ENCODE results near the gene NUAK1.

NUAK1 gene

DNA sequence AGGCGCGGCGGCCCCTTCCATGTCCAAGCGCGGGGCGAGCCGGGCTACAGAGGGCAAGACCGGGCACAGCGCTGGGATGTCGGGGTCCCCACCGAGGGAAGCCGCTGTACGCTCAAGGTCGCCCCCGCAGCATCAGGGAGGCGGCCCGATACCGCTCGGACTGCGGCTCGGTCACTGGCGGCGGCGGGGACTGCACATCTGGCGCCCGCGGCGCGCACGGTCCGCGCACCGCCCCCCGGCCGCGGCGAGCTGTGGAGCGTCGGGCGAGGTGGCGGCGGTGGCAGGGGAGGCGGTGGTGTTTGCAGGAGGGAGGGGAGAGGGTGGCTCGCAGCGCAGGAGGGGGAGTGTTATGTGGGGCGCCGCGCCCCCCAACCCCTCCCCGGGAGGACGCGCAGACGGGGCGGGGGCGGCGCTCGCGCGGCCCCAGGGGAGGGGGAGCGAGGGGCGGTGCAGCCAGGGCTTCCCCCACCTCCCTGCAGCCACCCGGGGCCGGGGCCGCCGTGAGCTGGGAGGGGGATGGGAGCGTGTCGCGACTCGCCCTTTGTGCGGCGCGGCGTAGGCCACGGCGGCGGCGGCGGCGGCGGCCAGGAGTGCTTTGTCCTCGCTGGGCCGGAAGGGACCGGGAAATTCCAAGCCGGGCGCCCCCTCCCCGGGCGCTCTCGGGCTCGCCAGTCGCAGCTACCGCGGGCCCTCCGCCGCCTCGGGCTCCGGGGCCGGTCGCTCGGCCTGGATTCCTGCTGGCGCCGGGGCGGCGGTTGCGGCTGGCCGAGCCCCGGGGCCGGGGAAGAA lies at the start of gene NUAK1:
Gene NUAK1 (minus strand): TSS at position 322 of the 789 bp plus-strand sequence. CDS start 301 bp downstream, at position 21.
- peak within 1 kb of the TSS; percentile 63 for H3K4me3 Mint-ChIP-seq
- H3K27ac Mint-ChIP-seq, result no peak within 1 kb of the TSS
- peak; percentile 7 for DNase-seq (ENCODE audit: low spot score)
- H3K9me3 Mint-ChIP-seq, result no peaks in the 10 kb centered on the region
- peaks cover 73% of the 10 kb centered on the region for H3K27me3 Mint-ChIP-seq (ENCODE audit: low read depth)
- peaks cover 8% of the 10 kb centered on the region for H3K4me1 Mint-ChIP-seq (ENCODE audit: low read depth)
- H3K36me3 Mint-ChIP-seq (ENCODE audit: low read depth), result no peaks in the 10 kb centered on the region

DNA sequence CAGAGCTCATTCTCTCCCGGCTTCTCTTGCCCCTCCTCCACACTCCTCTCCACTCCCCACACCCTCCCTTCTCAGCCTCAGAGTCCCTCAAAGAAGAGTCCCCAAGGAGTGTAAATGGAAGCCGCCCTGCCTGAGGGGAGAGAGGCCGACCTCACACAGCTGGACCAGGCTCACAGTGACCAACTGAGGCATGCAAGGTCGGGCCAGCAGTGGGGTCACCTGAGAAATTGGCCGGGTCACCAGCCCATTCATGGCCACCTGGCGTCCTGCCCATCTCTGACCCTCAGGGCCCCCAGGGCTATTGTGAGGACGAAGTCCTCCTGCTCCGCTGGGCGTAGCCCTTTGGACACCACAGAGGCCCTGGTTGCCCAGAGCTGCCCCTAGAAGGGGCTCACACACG lies 49.5 kb upstream of the NUAK1 start:
- H3K4me1 Mint-ChIP-seq (ENCODE audit: low read depth), result no peaks in the 10 kb centered on the region
- H3K9me3 Mint-ChIP-seq, result no peaks in the 10 kb centered on the region
- H3K27ac Mint-ChIP-seq, result no peak overlapping the region
- H3K4me3 Mint-ChIP-seq, result no peak overlapping the region
- no peak for DNase-seq (ENCODE audit: low spot score)
- H3K36me3 Mint-ChIP-seq (ENCODE audit: low read depth), result no peaks in the 10 kb centered on the region
- peaks cover 3% of the 10 kb centered on the region for H3K27me3 Mint-ChIP-seq (ENCODE audit: low read depth)

DNA sequence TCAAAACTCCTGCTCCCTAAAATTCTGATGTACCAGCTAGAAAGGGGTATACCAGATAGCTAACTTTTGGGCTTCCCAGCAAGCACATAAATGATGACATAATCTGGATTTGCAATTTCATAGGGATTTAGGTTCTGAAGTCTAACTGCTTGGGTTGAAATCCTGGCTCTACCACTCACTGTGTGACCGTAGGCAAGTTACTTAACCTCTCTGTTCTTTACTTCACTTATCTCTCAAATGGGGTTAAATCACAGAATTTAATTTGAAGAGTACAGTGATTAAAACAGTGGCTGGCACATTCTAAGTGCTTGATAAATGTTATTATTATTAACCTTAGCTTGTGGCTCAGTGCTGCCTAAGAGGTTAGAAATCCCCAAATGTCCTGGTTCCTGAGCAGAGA lies 49.1 kb upstream of the NUAK1 start:
- H3K27ac Mint-ChIP-seq, result no peak overlapping the region
- H3K4me1 Mint-ChIP-seq (ENCODE audit: low read depth), result no peaks in the 10 kb centered on the region
- no peak for DNase-seq (ENCODE audit: low spot score)
- H3K4me3 Mint-ChIP-seq, result no peak overlapping the region
- H3K36me3 Mint-ChIP-seq (ENCODE audit: low read depth), result no peaks in the 10 kb centered on the region
- peaks cover 6% of the 10 kb centered on the region for H3K27me3 Mint-ChIP-seq (ENCODE audit: low read depth)
- no peaks in the 10 kb centered on the region for H3K9me3 Mint-ChIP-seq

DNA sequence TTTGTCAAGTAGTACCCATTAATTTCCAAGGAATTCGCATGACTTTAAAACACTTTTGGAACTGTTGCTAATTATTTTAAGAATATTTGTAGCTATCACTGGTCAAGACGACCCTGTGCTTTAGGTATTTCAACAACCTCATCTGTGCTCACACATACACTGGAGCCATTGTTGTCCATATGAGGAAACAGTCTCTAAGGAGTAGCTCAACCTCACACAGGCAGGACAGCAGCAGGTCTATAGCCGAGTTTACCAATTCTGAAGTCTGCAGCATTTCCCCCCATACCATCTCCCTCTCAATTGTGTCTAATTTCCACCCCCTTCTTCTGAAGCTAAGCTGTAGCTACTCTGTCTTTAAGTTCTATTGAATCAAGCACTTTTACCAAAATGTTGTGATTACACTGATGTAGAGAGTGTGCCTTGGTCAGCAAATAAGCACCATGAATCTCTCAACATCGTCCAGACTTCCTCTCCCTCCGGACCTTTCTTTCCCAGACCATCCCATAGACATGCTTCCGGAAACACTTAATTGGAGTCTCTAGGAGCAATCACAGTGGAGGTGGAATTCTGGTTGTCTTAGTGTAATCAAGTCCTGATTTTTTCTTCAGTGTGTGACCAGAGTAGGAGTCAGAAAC lies 48.5 kb upstream of the NUAK1 start:
- no peaks in the 10 kb centered on the region for H3K9me3 Mint-ChIP-seq
- no peak overlapping the region for H3K27ac Mint-ChIP-seq

DNA sequence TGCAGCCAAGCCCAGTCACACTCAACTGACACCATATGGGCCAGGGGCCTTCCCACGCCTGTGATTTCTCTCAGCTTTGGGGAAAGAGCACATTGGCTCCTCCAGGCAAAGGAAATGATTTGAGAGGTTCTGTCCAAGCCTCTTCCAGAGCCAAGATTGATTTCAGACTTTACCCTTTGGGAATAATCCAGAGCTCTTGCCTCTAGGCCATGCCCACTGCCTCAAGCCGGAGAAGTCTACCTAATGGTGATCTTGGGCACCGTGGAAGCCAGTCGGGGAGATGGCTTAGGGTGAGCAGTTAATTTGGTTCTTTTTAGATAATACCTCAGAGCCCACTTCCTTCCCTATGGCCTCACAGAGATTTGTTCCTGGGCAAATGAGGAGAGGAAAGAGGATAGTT lies 45.0 kb upstream of the NUAK1 start:
- no peak for DNase-seq (ENCODE audit: low spot score)
- no peaks in the 10 kb centered on the region for H3K9me3 Mint-ChIP-seq

More for the DNA sequence above, 48.5 kb upstream of the NUAK1 start:
- no peaks in the 10 kb centered on the region for H3K4me1 Mint-ChIP-seq (ENCODE audit: low read depth)
- no peak for DNase-seq (ENCODE audit: low spot score)
- H3K4me3 Mint-ChIP-seq, result no peak overlapping the region
- H3K36me3 Mint-ChIP-seq (ENCODE audit: low read depth), result no peaks in the 10 kb centered on the region
- H3K27me3 Mint-ChIP-seq (ENCODE audit: low read depth), result peaks cover 6% of the 10 kb centered on the region

DNA sequence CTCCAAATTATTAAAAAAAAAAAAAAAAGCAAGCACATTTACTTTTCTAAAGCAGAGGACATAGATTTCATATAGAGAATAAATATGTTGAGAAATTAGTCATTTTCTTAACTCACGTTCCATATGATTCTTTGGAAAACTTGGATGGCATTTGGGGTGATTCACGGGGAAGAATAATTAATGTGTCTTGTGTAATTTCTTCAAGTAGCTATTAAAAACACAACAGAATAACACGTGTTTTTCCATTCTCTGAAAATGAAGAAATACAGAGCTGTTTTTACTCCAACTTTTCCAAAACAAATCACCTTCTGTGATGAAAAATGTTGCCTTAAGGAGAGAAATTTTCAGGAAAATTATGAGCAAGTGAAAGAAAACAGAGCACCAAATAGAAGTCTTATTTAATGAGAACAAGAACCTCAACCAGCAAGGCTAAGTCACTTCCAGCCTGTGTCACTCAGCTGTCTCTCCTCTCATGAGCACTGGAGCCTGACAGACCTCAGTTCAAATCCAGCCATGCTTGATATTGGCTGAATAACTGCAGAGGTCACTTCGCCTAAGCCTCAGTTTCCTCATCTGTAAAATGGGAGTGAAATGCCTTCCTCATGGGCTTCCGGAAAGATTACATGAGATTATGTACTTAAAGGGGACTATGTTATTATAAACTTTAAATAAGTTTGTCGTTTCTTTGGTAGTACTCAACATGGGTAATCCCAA lies 42.8 kb upstream of the NUAK1 start:
- no peaks in the 10 kb centered on the region for H3K9me3 Mint-ChIP-seq
- H3K4me1 Mint-ChIP-seq (ENCODE audit: low read depth), result no peaks in the 10 kb centered on the region
- peaks cover 9% of the 10 kb centered on the region for H3K27me3 Mint-ChIP-seq (ENCODE audit: low read depth)
- no peaks in the 10 kb centered on the region for H3K36me3 Mint-ChIP-seq (ENCODE audit: low read depth)
- no peak overlapping the region for H3K4me3 Mint-ChIP-seq
- no peak overlapping the region for H3K27ac Mint-ChIP-seq
- no peak for DNase-seq (ENCODE audit: low spot score)

More for the DNA sequence above, 45.0 kb upstream of the NUAK1 start:
- H3K27ac Mint-ChIP-seq, result no peak overlapping the region
- H3K27me3 Mint-ChIP-seq (ENCODE audit: low read depth), result peaks cover 6% of the 10 kb centered on the region
- H3K4me1 Mint-ChIP-seq (ENCODE audit: low read depth), result no peaks in the 10 kb centered on the region
- H3K36me3 Mint-ChIP-seq (ENCODE audit: low read depth), result no peaks in the 10 kb centered on the region
- no peak overlapping the region for H3K4me3 Mint-ChIP-seq

DNA sequence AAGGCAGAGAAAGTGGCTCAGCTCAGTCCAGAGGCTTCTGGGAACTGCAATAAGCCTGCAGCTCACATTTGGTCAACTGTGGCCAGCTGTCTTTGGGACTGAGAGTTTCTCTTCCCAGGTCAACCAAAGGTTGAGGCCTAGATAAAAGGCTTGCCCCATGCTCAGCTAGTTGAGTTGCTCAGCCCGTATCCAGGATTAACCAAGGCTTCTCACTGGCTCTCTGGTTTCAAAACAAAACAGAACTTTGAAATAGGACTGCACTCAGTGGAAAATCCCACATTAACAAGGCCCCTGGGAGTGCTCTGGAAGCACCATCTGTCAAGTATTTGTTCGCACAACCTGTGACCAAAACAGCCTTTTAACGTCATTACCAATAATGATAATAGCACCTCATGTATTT lies 40.3 kb upstream of the NUAK1 start:
- H3K9me3 Mint-ChIP-seq, result no peaks in the 10 kb centered on the region
- no peak for DNase-seq (ENCODE audit: low spot score)
- no peaks in the 10 kb centered on the region for H3K4me1 Mint-ChIP-seq (ENCODE audit: low read depth)
- no peak overlapping the region for H3K4me3 Mint-ChIP-seq
- no peaks in the 10 kb centered on the region for H3K36me3 Mint-ChIP-seq (ENCODE audit: low read depth)
- H3K27ac Mint-ChIP-seq, result no peak overlapping the region
- H3K27me3 Mint-ChIP-seq (ENCODE audit: low read depth), result peaks cover 9% of the 10 kb centered on the region

DNA sequence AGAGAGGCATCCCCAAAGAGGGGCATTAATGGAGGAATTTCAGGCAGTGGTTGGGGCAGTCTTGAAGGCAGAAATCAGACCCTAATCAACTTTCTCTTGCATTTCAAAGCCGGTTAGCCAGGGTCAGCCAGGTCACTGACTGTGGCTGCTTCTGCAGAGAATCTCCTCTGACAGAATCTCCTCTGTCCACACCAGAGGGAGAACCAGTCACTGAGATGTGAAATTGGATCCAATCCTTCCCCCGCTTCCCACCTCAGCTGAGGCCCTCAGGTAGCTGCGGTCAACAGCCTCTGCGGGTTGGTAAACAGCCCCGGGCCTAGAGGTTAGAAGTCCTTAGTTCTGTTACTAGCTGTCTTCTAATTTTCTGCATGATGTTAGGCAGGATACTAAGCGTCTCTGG lies 39.8 kb upstream of the NUAK1 start:
- no peak for DNase-seq (ENCODE audit: low spot score)
- Mint-ChIP-seq H3K27me3 (ENCODE audit: low read depth) (peaks cover 9% of the 10 kb centered on the region), H3K27ac (no peak overlapping the region), H3K36me3 (ENCODE audit: low read depth) (no peaks in the 10 kb centered on the region), H3K4me1 (ENCODE audit: low read depth) (no peaks in the 10 kb centered on the region), H3K4me3 (no peak overlapping the region), H3K9me3 (no peaks in the 10 kb centered on the region)

DNA sequence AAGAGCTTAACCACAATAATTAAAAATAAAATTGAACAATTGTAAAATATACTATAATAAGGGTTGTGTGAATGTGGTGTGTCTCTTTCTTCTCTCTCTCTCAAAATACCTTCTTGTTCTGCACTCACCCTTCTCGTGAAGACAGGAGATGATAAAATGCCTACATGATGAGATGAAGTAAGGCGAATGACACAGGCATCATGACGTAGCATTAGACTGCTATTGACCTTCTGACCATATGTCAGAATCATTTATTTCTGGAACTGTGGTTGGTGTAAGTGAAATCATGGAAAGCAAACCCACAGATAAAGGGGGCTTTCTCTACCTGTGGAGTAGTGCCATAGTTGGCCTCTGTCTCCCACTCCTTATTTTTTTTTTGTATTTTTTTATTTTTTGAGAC lies 37.8 kb upstream of the NUAK1 start:
- no peak overlapping the region for H3K27ac Mint-ChIP-seq

DNA sequence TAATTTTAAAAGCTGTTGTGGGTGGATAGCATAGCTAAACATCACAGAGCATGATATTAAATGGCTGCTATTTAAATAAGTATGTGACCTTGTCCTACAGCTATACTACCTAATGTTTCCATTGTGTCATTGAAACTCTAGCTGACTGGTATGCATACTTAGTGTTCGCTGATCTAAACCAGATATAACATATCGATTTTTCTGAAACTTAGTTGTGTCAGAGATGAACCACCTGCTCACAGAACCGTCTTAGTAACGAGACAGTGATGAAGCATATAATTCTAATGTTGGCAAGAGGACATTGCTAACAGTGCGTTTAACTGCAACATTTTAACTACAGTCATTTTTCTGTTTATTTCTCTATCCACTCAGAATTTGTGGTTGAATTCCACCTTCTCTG lies 36.1 kb upstream of the NUAK1 start:
- Mint-ChIP-seq H3K36me3 (ENCODE audit: low read depth) (no peaks in the 10 kb centered on the region), H3K4me3 (no peak overlapping the region), H3K27ac (no peak overlapping the region), H3K9me3 (no peaks in the 10 kb centered on the region), H3K4me1 (ENCODE audit: low read depth) (no peaks in the 10 kb centered on the region), H3K27me3 (ENCODE audit: low read depth) (peaks cover 19% of the 10 kb centered on the region)
- no peak for DNase-seq (ENCODE audit: low spot score)

More for the DNA sequence above, 37.8 kb upstream of the NUAK1 start:
- no peaks in the 10 kb centered on the region for H3K4me1 Mint-ChIP-seq (ENCODE audit: low read depth)
- peaks cover 12% of the 10 kb centered on the region for H3K27me3 Mint-ChIP-seq (ENCODE audit: low read depth)
- H3K36me3 Mint-ChIP-seq (ENCODE audit: low read depth), result no peaks in the 10 kb centered on the region
- no peaks in the 10 kb centered on the region for H3K9me3 Mint-ChIP-seq
- DNase-seq (ENCODE audit: low spot score), result no peak
- H3K4me3 Mint-ChIP-seq, result no peak overlapping the region

DNA sequence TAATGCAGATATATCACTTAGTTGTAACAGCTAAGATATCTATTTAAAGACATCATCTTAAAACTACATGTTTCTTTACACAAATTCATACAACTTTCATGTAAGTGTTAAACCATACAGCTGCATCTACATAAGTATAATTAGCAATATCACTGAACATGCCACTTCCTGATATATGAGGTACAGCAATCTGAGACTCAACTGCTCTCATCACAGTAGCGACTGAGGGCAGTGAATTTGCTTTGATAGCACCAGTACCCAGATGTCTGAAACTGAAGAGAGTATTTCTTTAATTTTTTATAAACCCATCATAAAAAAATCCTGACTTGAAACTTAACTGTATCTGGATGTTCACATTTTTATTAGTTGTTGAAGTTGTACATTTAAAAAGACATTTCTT lies 34.7 kb upstream of the NUAK1 start:
- H3K9me3 Mint-ChIP-seq, result no peaks in the 10 kb centered on the region
- H3K36me3 Mint-ChIP-seq (ENCODE audit: low read depth), result no peaks in the 10 kb centered on the region
- no peak for DNase-seq (ENCODE audit: low spot score)
- H3K4me3 Mint-ChIP-seq, result no peak overlapping the region
- H3K4me1 Mint-ChIP-seq (ENCODE audit: low read depth), result no peaks in the 10 kb centered on the region
- H3K27me3 Mint-ChIP-seq (ENCODE audit: low read depth), result peaks cover 19% of the 10 kb centered on the region
- H3K27ac Mint-ChIP-seq, result no peak overlapping the region

DNA sequence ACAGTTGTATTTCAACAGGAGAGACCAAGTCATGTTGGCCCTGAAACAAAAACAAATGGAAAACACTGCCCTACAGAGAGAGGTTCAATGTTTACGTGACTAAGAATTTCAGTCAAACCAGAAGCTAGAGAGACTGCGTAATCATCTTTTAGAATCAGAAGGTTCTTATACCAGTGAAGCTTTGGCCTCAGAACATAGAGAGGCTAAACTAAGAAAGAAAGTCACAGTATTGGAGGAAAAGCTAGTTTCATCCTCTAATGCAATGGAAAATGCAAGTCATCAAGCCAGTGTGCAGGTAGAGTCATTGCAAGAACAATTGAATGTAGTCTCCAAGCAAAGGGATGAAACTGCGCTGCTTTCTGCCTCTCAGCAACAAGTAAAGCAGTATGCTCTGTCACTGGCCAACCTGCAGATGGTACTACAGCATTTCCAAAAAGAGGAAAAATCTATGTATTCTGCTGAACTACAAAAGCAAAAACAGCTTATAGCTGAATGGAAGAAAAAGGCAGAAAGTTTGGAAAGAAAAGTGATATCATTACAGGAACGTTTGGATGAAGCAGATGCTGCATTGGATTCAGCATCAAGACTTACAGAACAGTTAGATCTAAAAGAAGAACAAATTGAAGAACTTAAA lies 32.5 kb upstream of the NUAK1 start:
- H3K4me1 Mint-ChIP-seq (ENCODE audit: low read depth), result no peaks in the 10 kb centered on the region
- no peaks in the 10 kb centered on the region for H3K36me3 Mint-ChIP-seq (ENCODE audit: low read depth)
- no peaks in the 10 kb centered on the region for H3K9me3 Mint-ChIP-seq
- H3K27me3 Mint-ChIP-seq (ENCODE audit: low read depth), result peaks cover 30% of the 10 kb centered on the region
- H3K27ac Mint-ChIP-seq, result no peak overlapping the region
- DNase-seq (ENCODE audit: low spot score), result peak; percentile 14
- no peak overlapping the region for H3K4me3 Mint-ChIP-seq

DNA sequence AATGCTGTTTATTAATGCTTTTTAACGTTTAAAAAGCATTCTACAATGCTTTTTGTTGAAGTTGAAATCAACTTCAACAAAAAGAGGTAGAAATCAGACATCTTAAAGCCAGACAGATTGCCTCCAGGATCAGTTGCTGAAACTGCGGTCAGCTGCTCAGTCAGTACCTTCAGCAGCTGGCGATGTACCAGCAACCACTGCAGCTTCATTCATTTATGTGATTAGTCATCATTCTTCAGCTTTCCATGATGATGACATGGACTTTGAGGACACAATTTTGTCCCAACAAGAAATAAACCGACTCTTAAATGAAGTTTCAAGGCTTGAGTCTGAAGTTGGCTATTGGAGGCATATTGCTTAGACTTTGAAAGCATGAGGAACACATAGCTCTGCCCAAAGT lies 31.5 kb upstream of the NUAK1 start:
- no peak for DNase-seq (ENCODE audit: low spot score)

DNA sequence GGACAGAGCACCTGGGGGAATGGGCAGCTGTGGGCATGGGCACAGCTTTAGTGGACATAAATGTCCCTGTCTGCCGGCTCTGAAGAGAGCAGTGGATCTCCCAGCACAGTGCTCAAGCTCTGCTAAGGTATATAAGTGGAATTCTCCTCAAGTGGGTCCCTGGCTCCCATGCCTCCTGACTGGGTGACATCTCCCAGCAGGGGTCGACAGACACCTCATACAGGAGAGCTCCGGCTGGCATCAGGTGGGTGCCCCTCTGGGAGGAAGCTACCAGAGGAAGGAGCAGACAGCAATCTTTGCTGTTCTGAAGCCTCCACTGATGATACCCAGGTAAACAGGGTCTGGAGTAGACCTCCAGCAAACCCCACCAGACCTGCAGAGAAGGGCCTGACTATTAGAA lies 25.0 kb upstream of the NUAK1 start:
- no peak overlapping the region for H3K27ac Mint-ChIP-seq
- no peaks in the 10 kb centered on the region for H3K9me3 Mint-ChIP-seq
- no peak overlapping the region for H3K4me3 Mint-ChIP-seq
- no peaks in the 10 kb centered on the region for H3K4me1 Mint-ChIP-seq (ENCODE audit: low read depth)
- DNase-seq (ENCODE audit: low spot score), result no peak
- no peaks in the 10 kb centered on the region for H3K36me3 Mint-ChIP-seq (ENCODE audit: low read depth)
- peaks cover 28% of the 10 kb centered on the region for H3K27me3 Mint-ChIP-seq (ENCODE audit: low read depth)

More for the DNA sequence above, 31.5 kb upstream of the NUAK1 start:
- H3K27ac Mint-ChIP-seq, result no peak overlapping the region
- no peak overlapping the region for H3K4me3 Mint-ChIP-seq
- H3K9me3 Mint-ChIP-seq, result no peaks in the 10 kb centered on the region
- H3K4me1 Mint-ChIP-seq (ENCODE audit: low read depth), result no peaks in the 10 kb centered on the region
- peaks cover 35% of the 10 kb centered on the region for H3K27me3 Mint-ChIP-seq (ENCODE audit: low read depth)
- H3K36me3 Mint-ChIP-seq (ENCODE audit: low read depth), result no peaks in the 10 kb centered on the region

All from T-helper 2 cell treated with Interferon-gamma antibody and Interleukin-4, amounts not matched to agents 5 μg/mL and 100 μg/mL, for 36 hours (primary cell).